GM12891 (cell line): ENCODE measurements around the gene FLNA.

ENCODE experiments used
- PAX5 ChIP-seq: IDR thresholded peaks from 2 replicates; pipeline ENCODE4 v1.6.1; 2011; ENCODE audit warnings: low read length, moderate library complexity, mild to moderate bottlenecking; ENCODE audit not compliant: insufficient read depth, severe bottlenecking
- POLR2A ChIP-seq: IDR thresholded peaks from 2 replicates; pipeline ENCODE4 v1.6.1; 2011; ENCODE audit warnings: low read depth, low read length, control low read depth
- POLR2AphosphoS5 ChIP-seq: IDR thresholded peaks from 2 replicates; pipeline ENCODE4 v1.6.1; 2011; ENCODE audit warnings: low read depth, low read length, control low read depth
- SPI1 ChIP-seq: IDR thresholded peaks from 2 replicates; pipeline ENCODE4 v1.6.1; 2011; ENCODE audit warnings: low read depth, low read length, control low read depth
- TAF1 ChIP-seq: IDR thresholded peaks from 2 replicates; pipeline ENCODE4 v1.6.1; 2011; ENCODE audit warnings: low read depth, low read length, control low read depth

DNA sequence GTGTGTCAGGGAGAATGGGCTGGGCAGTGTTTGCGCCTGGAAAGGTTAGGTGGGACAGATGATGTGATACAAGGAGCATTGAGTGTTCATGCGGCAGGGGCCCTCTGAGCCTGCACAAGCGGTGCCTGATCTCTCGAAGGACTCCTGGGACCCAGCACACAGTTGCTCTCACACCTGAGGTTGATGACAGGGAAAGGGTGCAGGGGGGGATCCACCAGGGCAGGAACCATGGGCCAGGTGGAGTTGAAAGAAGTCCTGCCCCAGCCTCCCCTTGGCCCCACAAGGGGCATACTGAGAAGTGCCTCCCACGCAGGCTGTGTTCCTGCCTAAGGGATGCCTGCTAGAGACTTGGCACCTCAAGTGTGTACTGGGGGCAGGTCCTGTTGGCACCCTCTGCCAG, 45.8 kb downstream of the FLNA start:
- TF ChIP-seq SPI1 (no peak), POLR2AphosphoS5 (no peak), TAF1 (no peak), POLR2A (no peak), PAX5 (no peak)
